Central memory CD8-positive, alpha-beta T cell (primary cell): Measurements from ENCODE around the gene RAB3C.

Experiments
- ATAC-seq: fragments of 150-1000 bp; cut with Tn5 transposase; replicated peaks from 2 replicates; pipeline ENCODE4 v1.10.0; 2022; ENCODE audit warnings: mild to moderate bottlenecking, moderate FRiP score, moderate number of reproducible peaks; ENCODE audit not compliant: poor library complexity, severe bottlenecking; ENCODE audit errors: extremely low read depth
- DNase-seq, 2 donors: peaks; one replicate each; pipeline ENCODE4 v3.0.0; 2021; ENCODE audit warnings: low spot score in 2 of 2
- H3K27ac Mint-ChIP-seq: one replicate; pipeline ENCODE4 v1.8.0; 2022; ENCODE audit warnings: low read depth, mild to moderate bottlenecking, moderate library complexity, mixed read lengths
- H3K27me3 Mint-ChIP-seq: one replicate; pipeline ENCODE4 v1.8.0; 2022; ENCODE audit warnings: mixed read lengths
- H3K36me3 Mint-ChIP-seq: one replicate; pipeline ENCODE4 v1.8.0; 2022; ENCODE audit warnings: mild to moderate bottlenecking, moderate library complexity, mixed read lengths; ENCODE audit not compliant: insufficient read depth
- H3K4me1 Mint-ChIP-seq: one replicate; pipeline ENCODE4 v1.8.0; 2022; ENCODE audit warnings: mixed read lengths
- H3K4me3 Mint-ChIP-seq: one replicate; pipeline ENCODE4 v1.8.0; 2022; ENCODE audit warnings: mild to moderate bottlenecking, moderate library complexity, mixed read lengths
- H3K9me3 Mint-ChIP-seq: one replicate; pipeline ENCODE4 v1.8.0; 2022; ENCODE audit warnings: mixed read lengths

RAB3C gene

DNA sequence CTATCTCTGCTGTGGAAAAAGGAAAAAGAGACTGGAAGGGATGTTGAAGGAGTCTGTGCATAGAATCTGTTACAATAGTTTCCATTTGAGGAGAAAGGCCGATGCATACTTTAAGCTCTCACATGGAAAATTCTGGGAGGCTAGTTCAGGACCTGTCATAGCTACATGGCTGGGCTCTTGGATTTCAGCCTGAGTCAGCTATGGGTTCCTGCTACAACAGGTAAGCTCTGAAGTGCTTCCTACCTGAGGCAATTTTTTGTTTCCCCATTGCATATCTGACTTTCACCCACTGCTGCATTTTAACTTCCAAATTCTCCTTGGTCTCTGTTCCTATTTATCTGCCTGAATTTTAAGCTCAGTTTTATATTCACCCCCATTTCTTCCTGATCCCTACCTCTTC is 310.7 kb downstream of the RAB3C start:
- H3K4me1 Mint-ChIP-seq: peaks cover 5% of the 10 kb centered on the region
- H3K36me3 Mint-ChIP-seq: no peaks in the 10 kb centered on the region
- ATAC-seq: no peak
- no peak overlapping the region for H3K4me3 Mint-ChIP-seq
- no peaks in the 10 kb centered on the region for H3K27me3 Mint-ChIP-seq
- no peaks in the 10 kb centered on the region for H3K9me3 Mint-ChIP-seq
- no peak for DNase-seq
- no peak overlapping the region for H3K27ac Mint-ChIP-seq

DNA sequence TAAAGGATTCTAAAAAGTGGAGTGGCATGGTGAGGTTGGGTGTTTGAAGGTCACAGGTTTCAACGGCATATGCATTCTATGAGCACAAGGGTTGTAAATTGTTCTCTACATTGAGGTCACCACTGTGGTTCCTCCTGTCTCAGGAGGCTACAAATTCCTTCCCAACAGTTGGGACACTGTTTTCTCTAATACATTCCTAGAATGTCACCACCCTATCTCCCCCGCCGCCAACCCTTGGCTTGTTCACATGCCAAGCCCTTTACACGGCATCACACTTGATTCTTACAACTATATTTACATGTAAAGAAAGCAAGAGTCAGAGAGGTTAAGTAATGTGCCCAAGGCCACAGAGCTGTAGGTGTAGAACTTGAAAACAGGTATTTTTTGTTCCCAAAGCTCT is 315.1 kb downstream of the RAB3C start:
- peaks cover 2% of the 10 kb centered on the region for H3K27me3 Mint-ChIP-seq
- DNase-seq (no peak), ATAC-seq (no peak)
- no peak overlapping the region for H3K27ac Mint-ChIP-seq
- H3K36me3 Mint-ChIP-seq: no peaks in the 10 kb centered on the region
- H3K4me1 Mint-ChIP-seq: no peaks in the 10 kb centered on the region
- no peaks in the 10 kb centered on the region for H3K9me3 Mint-ChIP-seq
- H3K4me3 Mint-ChIP-seq: no peak overlapping the region

GRCh38 chr5:58898538-58898937 is 315.7 kb downstream of the RAB3C start:
- Mint-ChIP-seq H3K4me3 (no peak overlapping the region), H3K27me3 (peaks cover 7% of the 10 kb centered on the region), H3K27ac (no peak overlapping the region), H3K36me3 (no peaks in the 10 kb centered on the region), H3K9me3 (no peaks in the 10 kb centered on the region), H3K4me1 (no peaks in the 10 kb centered on the region)
- DNase-seq (no peak), ATAC-seq (no peak)

- no peaks in the 10 kb centered on the region for H3K9me3 Mint-ChIP-seq
- H3K27ac Mint-ChIP-seq: no peak overlapping the region
- H3K36me3 Mint-ChIP-seq: no peaks in the 10 kb centered on the region
- ATAC-seq: no peak
- no peaks in the 10 kb centered on the region for H3K4me1 Mint-ChIP-seq
- DNase-seq: no peak
- no peak overlapping the region for H3K4me3 Mint-ChIP-seq
- H3K27me3 Mint-ChIP-seq: peaks cover 10% of the 10 kb centered on the region
Measured at GRCh38 chr5:58901271-58901670, 318.4 kb downstream of the RAB3C start.

- Mint-ChIP-seq H3K27me3 (peaks cover 10% of the 10 kb centered on the region), H3K36me3 (no peaks in the 10 kb centered on the region), H3K4me3 (no peak overlapping the region), H3K27ac (no peak overlapping the region), H3K9me3 (no peaks in the 10 kb centered on the region), H3K4me1 (no peaks in the 10 kb centered on the region)
- ATAC-seq (no peak), DNase-seq (no peak)
Measured at GRCh38 chr5:58902305-58902704, 319.4 kb downstream of the RAB3C start.

GRCh38 chr5:58902765-58903164 is 319.9 kb downstream of the RAB3C start:
- Mint-ChIP-seq H3K36me3 (no peaks in the 10 kb centered on the region), H3K4me3 (no peak overlapping the region), H3K27me3 (peaks cover 10% of the 10 kb centered on the region), H3K27ac (no peak overlapping the region), H3K4me1 (no peaks in the 10 kb centered on the region), H3K9me3 (no peaks in the 10 kb centered on the region)
- no peak for DNase-seq
- ATAC-seq: no peak

GRCh38 chr5:58904737-58905136 is 321.9 kb downstream of the RAB3C start:
- H3K36me3 Mint-ChIP-seq: no peaks in the 10 kb centered on the region
- H3K4me1 Mint-ChIP-seq: no peaks in the 10 kb centered on the region
- H3K9me3 Mint-ChIP-seq: no peaks in the 10 kb centered on the region
- ATAC-seq: no peak
- no peak overlapping the region for H3K27ac Mint-ChIP-seq
- no peak for DNase-seq
- H3K4me3 Mint-ChIP-seq: no peak overlapping the region
- H3K27me3 Mint-ChIP-seq: peaks cover 10% of the 10 kb centered on the region

DNA sequence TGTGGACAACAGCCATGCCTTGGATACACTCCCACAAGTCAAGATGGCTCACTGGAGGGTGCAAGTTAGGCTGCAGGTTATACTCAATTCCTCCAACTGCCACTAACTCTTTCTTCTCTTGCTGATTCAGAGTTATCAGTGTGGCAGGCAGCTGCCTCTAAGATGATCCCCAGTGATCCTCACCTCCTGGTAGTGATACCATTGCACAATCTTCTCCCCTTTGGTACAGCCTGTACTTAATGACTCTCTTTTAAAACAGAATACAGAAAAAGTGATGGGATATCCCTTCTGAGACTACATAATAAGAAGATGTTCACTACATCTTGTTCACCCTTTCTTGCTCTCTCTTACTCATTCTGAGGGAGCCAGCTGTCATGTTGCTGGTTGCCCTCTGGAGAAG is 323.1 kb downstream of the RAB3C start:
- Mint-ChIP-seq H3K36me3 (no peaks in the 10 kb centered on the region), H3K9me3 (no peaks in the 10 kb centered on the region), H3K27me3 (peaks cover 10% of the 10 kb centered on the region), H3K4me1 (no peaks in the 10 kb centered on the region), H3K4me3 (no peak overlapping the region), H3K27ac (no peak overlapping the region)
- DNase-seq (no peak), ATAC-seq (no peak)
